Endothelial cell of umbilical vein (primary cell): ENCODE data around the gene IGHMBP2. TPM values are rescaled to one million over a fixed set of nuclear protein-coding genes. Genes with fewer than 3 reads are reported as not detected.

Source experiments
- BruUV-seq: library from RNA; stranded (reverse); fragments of 400-500 nt; replicated peaks from 2 replicates; lab custom pipeline; 2021; lab: Mats Ljungman, UMichigan
- CTCF ChIA-PET: fragments of 300-600, 350-600 bp; sonication (Branson Sonifier 250); formaldehyde crosslinking; loops from one replicate; lab custom pipeline; 2021; ENCODE audit warnings: antibody characterized with exemption, inconsistent platforms; lab: Charles Lee
- POLR2A ChIA-PET: fragments of 300-600, 350-600 bp; sonication (Branson Sonifier 250); formaldehyde crosslinking; loops from one replicate; lab custom pipeline; 2021; ENCODE audit warnings: antibody characterized with exemption, inconsistent platforms; lab: Charles Lee
- DNase-seq: peaks from one replicate; pipeline ENCODE4 v3.0.0-alpha.2; 2011; ENCODE audit warnings: low read depth, low spot score
- FAIRE-seq: peaks from 2 replicates; lab custom pipeline; 2011; peaks lifted over from hg19 to GRCh38; lab: Jason Lieb, UNC
- H2AFZ ChIP-seq: 2 replicates; pipeline ENCODE4 v1.6.0; 2012; ENCODE audit warnings: low read depth, low read length, control low read depth, inconsistent platforms
- H3K27ac ChIP-seq: 2 replicates; pipeline ENCODE4 v1.5.1; 2011; ENCODE audit warnings: low read depth, mild to moderate bottlenecking, control low read depth, low read length, moderate library complexity; ENCODE audit not compliant: insufficient read depth
- H3K27me3 ChIP-seq, 2 experiments: 2 replicates each; pipeline versions ENCODE4 v1.6.0 to v1.6.1; 2011; ENCODE audit warnings: low read length in 2 of 2, mixed read lengths in 1 of 2; ENCODE audit not compliant: control insufficient read depth in 2 of 2, insufficient read depth in 2 of 2
- H3K36me3 ChIP-seq, 2 experiments: 2 replicates in 1 of 2; 3 replicates in 1 of 2; pipeline ENCODE4 v1.5.1; 2011; ENCODE audit warnings: low read length in 2 of 2, mild to moderate bottlenecking in 1 of 2, moderate library complexity in 1 of 2; ENCODE audit not compliant: control insufficient read depth in 2 of 2, insufficient read depth in 2 of 2; ENCODE audit errors: extremely low read depth in 1 of 2
- H3K4me1 ChIP-seq: 3 replicates; pipeline ENCODE4 v1.5.1; 2011; ENCODE audit warnings: mild to moderate bottlenecking, low read length; ENCODE audit not compliant: control insufficient read depth, insufficient read depth; ENCODE audit errors: extremely low read depth
- H3K4me2 ChIP-seq: 2 replicates; pipeline ENCODE4 v1.6.1; 2011; ENCODE audit warnings: low read length, control low read depth, mixed read lengths; ENCODE audit not compliant: insufficient read depth
- H3K4me3 ChIP-seq, 3 experiments: fragments of 200-600 bp in 1 of 3; sonication (generic), shearing (Covaris generic) in 1 of 3; replicated peaks in 1 of 3; 2 replicates each; pipeline ENCODE4 v1.5.1; 2011 to 2016; ENCODE audit warnings: control low read depth in 3 of 3, low read length in 3 of 3, mild to moderate bottlenecking in 2 of 3, inconsistent platforms in 1 of 3, low read depth in 1 of 3, moderate library complexity in 1 of 3; ENCODE audit not compliant: insufficient read depth in 1 of 3
- H3K79me2 ChIP-seq: 2 replicates; pipeline ENCODE4 v1.6.0; 2012; ENCODE audit warnings: low read length, inconsistent platforms; ENCODE audit not compliant: control insufficient read depth, insufficient read depth
- H3K9ac ChIP-seq: replicated peaks from 2 replicates; pipeline ENCODE3; 2011; ENCODE audit warnings: low read length, control low read depth; ENCODE audit not compliant: insufficient read depth; ENCODE audit errors: extremely low read depth
- H3K9me1 ChIP-seq: replicated peaks from 3 replicates; pipeline ENCODE4 v1.6.0; 2011; ENCODE audit warnings: mild to moderate bottlenecking, low read length; ENCODE audit not compliant: control insufficient read depth, insufficient read depth; ENCODE audit errors: extremely low read depth
- H3K9me3 ChIP-seq: replicated peaks from 2 replicates; pipeline ENCODE4 v1.5.1; 2012; ENCODE audit warnings: low read length, inconsistent platforms; ENCODE audit not compliant: control insufficient read depth, insufficient read depth
- H4K20me1 ChIP-seq: replicated peaks from 2 replicates; pipeline ENCODE3; 2011; ENCODE audit warnings: mild to moderate bottlenecking, low read length; ENCODE audit not compliant: control insufficient read depth, insufficient read depth; ENCODE audit errors: extremely low read depth
- CTCF ChIP-seq, 2 donors: IDR thresholded peaks; 1 replicate in 1 of 2; 2 replicates in 1 of 2; pipeline ENCODE4 v1.5.1; 2011; ENCODE audit warnings: low read length in 2 of 2, mild to moderate bottlenecking in 2 of 2, moderate library complexity in 2 of 2, control low read depth in 1 of 2, inconsistent platforms in 1 of 2, low read depth in 1 of 2; ENCODE audit not compliant: insufficient read depth in 1 of 2; ENCODE audit errors: extremely low read depth in 1 of 2
- EZH2 ChIP-seq: IDR thresholded peaks from 2 replicates; pipeline ENCODE4 v1.6.1; 2012; ENCODE audit warnings: borderline replicate concordance, low read depth, mild to moderate bottlenecking, moderate library complexity, low read length, inconsistent platforms; ENCODE audit not compliant: severe bottlenecking
- GATA2 ChIP-seq: IDR thresholded peaks from 2 replicates; pipeline ENCODE4 v1.7.0; 2011; ENCODE audit warnings: low read depth, mild to moderate bottlenecking, moderate library complexity, mixed read lengths, low read length; ENCODE audit not compliant: insufficient read length, insufficient read depth
- JUN ChIP-seq: IDR thresholded peaks from 2 replicates; pipeline ENCODE4 v1.6.1; 2011; ENCODE audit warnings: borderline replicate concordance, low read depth; ENCODE audit not compliant: insufficient read length, insufficient read depth
- MAX ChIP-seq: IDR thresholded peaks from 2 replicates; pipeline ENCODE4 v1.6.1; 2011; ENCODE audit not compliant: insufficient read depth, insufficient read length
- MYC ChIP-seq: IDR thresholded peaks from one replicate; pipeline ENCODE4 v1.6.1; 2011; ENCODE audit warnings: mild to moderate bottlenecking, low read depth, low read length
- POLR2A ChIP-seq: IDR thresholded peaks from 2 replicates; pipeline ENCODE4 v1.6.1; 2012; ENCODE audit warnings: low read depth, mild to moderate bottlenecking, control low read depth, low read length
- POLR2AphosphoS5 ChIP-seq: IDR thresholded peaks from 2 replicates; pipeline ENCODE4 v1.6.1; 2012; ENCODE audit warnings: low read depth, mild to moderate bottlenecking, control low read depth, low read length, moderate library complexity; ENCODE audit not compliant: insufficient read depth
- dilution Hi-C: fragments of 300-500 bp; cut with MboI; formaldehyde crosslinking; loops from one replicate; pipeline ENCODE4 v1.15.0; 2019; ENCODE audit warnings: low sequenced_read_pairs; ENCODE audit not compliant: extremely low pct_ligation_motif_present
- intact Hi-C: fragments of 100-400 bp; cut with micrococcal nuclease; formaldehyde crosslinking; loops from one replicate; pipeline ENCODE4 v1.10.0; 2022
- polyA plus RNA-seq, 4 experiments: library from polyadenylated mRNA; depleted of rRNA in 3 of 4; stranded (reverse) in 3 of 4; unstranded in 1 of 4; fragments of >200 nt; gene quantifications; 2 replicates each; pipeline versions ENCODE4 v1.2.1 to v1.2.3, GENCODE V29; 2011 to 2012; ENCODE audit warnings: missing spikeins in 1 of 4
- total RNA-seq: library from RNA; stranded (reverse); gene quantifications from 2 replicates; pipeline ENCODE4 v1.2.3, GENCODE V29; 2021

Gene IGHMBP2
- total and polyA plus RNA-seq, 2 donors (not counting 3 experiments of a cell fraction or from before 2014, with no cell fraction given), result 10.9 to 25.1 TPM

GRCh38 chr11:68987211-68987610 is 83.5 kb downstream of the IGHMBP2 start:
- CTCF ChIA-PET, result no interaction called here
- TF ChIP-seq CTCF (IDR thresholded peaks at IDR 0.05; ENCODE audit: extremely low read depth in 1 of 2, insufficient read depth in 1 of 2, low read depth in 1 of 2, low read length in 2 of 2) (no peak), GATA2 (no peak)
- intact Hi-C loops, result no loop called here
- H3K9ac ChIP-seq, result no peak overlapping the region
- BruUV-seq, result no TSS peak
- H4K20me1 ChIP-seq, result no peaks in the 10 kb centered on the region
- H3K9me3 ChIP-seq, result no peaks in the 10 kb centered on the region
- DNase-seq (no peak), FAIRE-seq (no peak)
- H3K27me3 ChIP-seq, result peaks cover 6 to 22% of the 10 kb centered on the region in 2 experiments
- dilution Hi-C loops, result no loop called here
- H3K4me2 ChIP-seq, result no peak overlapping the region
- no peaks in the 10 kb centered on the region for H3K4me1 ChIP-seq
- H3K27ac ChIP-seq, result no peak overlapping the region
- no peaks in the 10 kb centered on the region for H3K79me2 ChIP-seq
- no peak overlapping the region for H2AFZ ChIP-seq
- H3K36me3 ChIP-seq, result no peaks in the 10 kb centered on the region
- H3K4me3 ChIP-seq, result no peak overlapping the region
- POLR2A ChIA-PET, result no interaction called here
- H3K9me1 ChIP-seq, result no peaks in the 10 kb centered on the region

DNA sequence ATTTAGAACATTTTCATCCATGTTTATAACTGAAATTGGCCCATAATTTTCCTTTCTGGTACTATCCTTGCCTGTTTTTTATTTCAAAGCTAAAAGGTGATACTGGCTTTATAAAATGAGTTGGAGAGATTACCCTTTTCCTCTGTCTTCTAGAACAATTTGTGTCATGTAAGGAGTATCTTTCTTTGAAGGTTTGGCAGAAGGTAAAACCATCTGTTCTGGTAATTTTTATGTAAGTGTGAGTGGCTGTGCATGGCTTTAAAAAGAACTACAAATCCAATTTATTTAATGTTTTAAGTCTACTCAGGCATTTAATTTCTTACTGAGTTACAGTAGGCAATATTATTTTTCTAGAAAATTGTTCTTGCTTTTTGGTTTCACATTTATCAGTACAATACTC is 84.8 kb downstream of the IGHMBP2 start:
- Histone ChIP-seq H3K9me1 (no peaks in the 10 kb centered on the region), H3K4me2 (no peak overlapping the region), H3K9ac (no peak overlapping the region), H3K36me3 (no peaks in the 10 kb centered on the region), H4K20me1 (no peaks in the 10 kb centered on the region), H3K27ac (no peak overlapping the region), H3K4me3 (no peak overlapping the region), H2AFZ (no peak overlapping the region), H3K27me3 (peaks cover 6 to 18% of the 10 kb centered on the region in 2 experiments), H3K9me3 (no peaks in the 10 kb centered on the region), H3K79me2 (no peaks in the 10 kb centered on the region), H3K4me1 (no peaks in the 10 kb centered on the region)
- FAIRE-seq (no peak), DNase-seq (no peak)
- ChIA-PET CTCF (no interaction called here), POLR2A (no interaction called here)
- dilution Hi-C loops, result no loop called here
- no TSS peak for BruUV-seq
- intact Hi-C loops, result no loop called here
- no peak for TF ChIP-seq EZH2
- TF ChIP-seq MAX, result no peak
- TF ChIP-seq MYC, result no peak
- TF ChIP-seq POLR2A, result no peak
- TF ChIP-seq CTCF (IDR thresholded peaks at IDR 0.05; ENCODE audit: extremely low read depth in 1 of 2, insufficient read depth in 1 of 2, low read depth in 1 of 2, low read length in 2 of 2), result no peak
- no peak for TF ChIP-seq GATA2
- TF ChIP-seq POLR2AphosphoS5, result no peak
- TF ChIP-seq JUN, result no peak
